MM.1S (cell line): ENCODE results near the gene HOXD9.

Experiments
- DNase-seq: peaks from one replicate; pipeline ENCODE4 v3.0.0-alpha.2; 2015
- H2AFZ ChIP-seq: fragments of 300-600 bp; sonication (generic); 2 replicates; pipeline ENCODE4 v1.6.0; 2016; ENCODE audit warnings: antibody characterized with exemption, low read length
- H3F3A ChIP-seq: fragments of 300-600 bp; sonication (generic); 2 replicates; pipeline ENCODE4 v1.6.1; 2016; ENCODE audit warnings: mild to moderate bottlenecking, antibody characterized with exemption, low read length, moderate library complexity, mixed read lengths; ENCODE audit not compliant: insufficient read depth
- H3K27ac ChIP-seq: fragments of 300-600 bp; sonication (generic); 2 replicates; pipeline ENCODE4 v1.5.1; 2016; ENCODE audit warnings: mild to moderate bottlenecking, low read length
- H3K27me3 ChIP-seq: fragments of 300-600 bp; sonication (generic); replicated peaks from 2 replicates; pipeline ENCODE4 v1.6.0; 2016; ENCODE audit warnings: low read length; ENCODE audit not compliant: insufficient read depth
- H3K36me3 ChIP-seq: fragments of 300-600 bp; sonication (generic); replicated peaks from 2 replicates; pipeline ENCODE4 v1.6.1; 2016; ENCODE audit warnings: mild to moderate bottlenecking, low read length, mixed read lengths; ENCODE audit not compliant: insufficient read depth
- H3K4me1 ChIP-seq: fragments of 300-600 bp; sonication (generic); 2 replicates; pipeline ENCODE4 v1.6.1; 2016; ENCODE audit warnings: low read length, mixed read lengths
- H3K4me2 ChIP-seq: fragments of 300-600 bp; sonication (generic); 2 replicates; pipeline ENCODE4 v1.6.0; 2016; ENCODE audit warnings: low read depth, low read length
- H3K4me3 ChIP-seq: fragments of 300-600 bp; sonication (generic); 2 replicates; pipeline ENCODE4 v1.5.1; 2016; ENCODE audit warnings: low read length, mixed read lengths
- H3K79me2 ChIP-seq: fragments of 300-600 bp; sonication (generic); 2 replicates; pipeline ENCODE4 v1.6.1; 2016; ENCODE audit warnings: mixed run types, low read length, mixed read lengths
- H3K9ac ChIP-seq: fragments of 300-600 bp; sonication (generic); 2 replicates; pipeline ENCODE4 v1.6.1; 2016; ENCODE audit warnings: low read length, mixed read lengths
- H3K9me2 ChIP-seq: fragments of 300-600 bp; sonication (generic); replicated peaks from 2 replicates; pipeline ENCODE4 v1.6.1; 2016; ENCODE audit warnings: mild to moderate bottlenecking, low read length, mixed read lengths; ENCODE audit not compliant: insufficient read depth
- H3K9me3 ChIP-seq: fragments of 300-600 bp; sonication (generic); replicated peaks from 2 replicates; pipeline ENCODE4 v1.6.1; 2016; ENCODE audit warnings: mild to moderate bottlenecking, low read length, mixed read lengths; ENCODE audit not compliant: insufficient read depth
- H4K20me1 ChIP-seq: fragments of 300-600 bp; sonication (generic); 2 replicates; pipeline ENCODE4 v1.6.1; 2016; ENCODE audit warnings: mild to moderate bottlenecking, low read length, moderate library complexity, mixed read lengths; ENCODE audit not compliant: insufficient read depth
- EZH2 ChIP-seq: fragments of 300-600 bp; sonication (generic); optimal IDR thresholded peaks from 2 replicates; pipeline ENCODE3; 2017; ENCODE audit warnings: low read depth, mild to moderate bottlenecking, antibody characterized with exemption, low read length, mixed read lengths
- EZH2phosphoT487 ChIP-seq: fragments of 300-600 bp; sonication (generic); IDR thresholded peaks from 2 replicates; pipeline ENCODE4 v1.6.1; 2018; ENCODE audit warnings: antibody characterized with exemption, low read length
- TF ChIP-seq, protein P1 (sequence below): fragments of 300-600 bp; sonication (generic); IDR thresholded peaks from 2 replicates; pipeline ENCODE4 v1.5.1; 2016; ENCODE audit warnings: antibody characterized with exemption, low read length, mixed read lengths

Gene HOXD9

DNA sequence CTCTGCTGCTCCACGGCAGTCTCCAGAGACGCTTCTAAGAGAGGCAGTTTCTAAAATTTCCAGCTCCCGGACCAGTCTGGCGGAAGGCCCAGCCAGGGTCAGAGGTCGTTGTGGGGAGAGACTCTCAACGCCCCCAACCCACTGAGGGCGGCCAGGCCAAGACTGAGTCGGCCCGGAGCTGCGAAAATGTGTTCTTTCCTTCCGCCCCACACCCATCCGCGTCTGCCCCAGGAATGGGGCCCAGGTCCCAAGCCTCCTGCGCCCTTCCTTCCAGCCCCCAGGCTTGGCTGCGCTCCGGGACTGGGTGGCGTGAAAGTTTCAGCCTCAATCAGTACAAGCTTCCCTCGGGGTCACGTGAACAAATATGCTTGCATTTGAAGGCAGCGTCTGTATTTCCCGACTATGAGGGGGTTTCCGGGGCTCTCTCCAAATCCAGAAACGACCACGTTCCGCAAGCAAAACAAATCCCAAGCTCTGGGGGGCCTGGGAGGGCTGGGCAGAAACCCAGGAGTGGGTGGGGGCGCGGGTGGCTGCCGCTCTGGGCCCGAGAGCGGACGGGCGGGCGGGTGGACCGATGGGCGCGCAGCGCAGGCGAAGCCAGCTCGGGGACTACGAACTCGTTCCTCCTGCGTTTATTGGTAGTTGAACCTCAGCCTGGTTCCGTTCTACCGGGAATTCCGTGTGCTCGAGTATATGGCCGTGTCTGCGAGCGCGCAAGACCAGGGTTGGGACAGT is 37.9 kb downstream of the HOXD9 start:
- no peak for DNase-seq
- H3K4me2 ChIP-seq = no peak overlapping the region
- H3K36me3 ChIP-seq = no peaks in the 10 kb centered on the region
- TF ChIP-seq, protein P1, sequence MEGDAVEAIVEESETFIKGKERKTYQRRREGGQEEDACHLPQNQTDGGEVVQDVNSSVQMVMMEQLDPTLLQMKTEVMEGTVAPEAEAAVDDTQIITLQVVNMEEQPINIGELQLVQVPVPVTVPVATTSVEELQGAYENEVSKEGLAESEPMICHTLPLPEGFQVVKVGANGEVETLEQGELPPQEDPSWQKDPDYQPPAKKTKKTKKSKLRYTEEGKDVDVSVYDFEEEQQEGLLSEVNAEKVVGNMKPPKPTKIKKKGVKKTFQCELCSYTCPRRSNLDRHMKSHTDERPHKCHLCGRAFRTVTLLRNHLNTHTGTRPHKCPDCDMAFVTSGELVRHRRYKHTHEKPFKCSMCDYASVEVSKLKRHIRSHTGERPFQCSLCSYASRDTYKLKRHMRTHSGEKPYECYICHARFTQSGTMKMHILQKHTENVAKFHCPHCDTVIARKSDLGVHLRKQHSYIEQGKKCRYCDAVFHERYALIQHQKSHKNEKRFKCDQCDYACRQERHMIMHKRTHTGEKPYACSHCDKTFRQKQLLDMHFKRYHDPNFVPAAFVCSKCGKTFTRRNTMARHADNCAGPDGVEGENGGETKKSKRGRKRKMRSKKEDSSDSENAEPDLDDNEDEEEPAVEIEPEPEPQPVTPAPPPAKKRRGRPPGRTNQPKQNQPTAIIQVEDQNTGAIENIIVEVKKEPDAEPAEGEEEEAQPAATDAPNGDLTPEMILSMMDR = no peak
- TF ChIP-seq EZH2phosphoT487 = no peak
- H3K4me3 ChIP-seq = no peak overlapping the region
- H2AFZ ChIP-seq = no peak overlapping the region
- H3K4me1 ChIP-seq = no peaks in the 10 kb centered on the region
- H3K27ac ChIP-seq = no peak overlapping the region
- no peaks in the 10 kb centered on the region for H3F3A ChIP-seq
- no peaks in the 10 kb centered on the region for H3K79me2 ChIP-seq
- no peaks in the 10 kb centered on the region for H3K9me3 ChIP-seq
- H3K27me3 ChIP-seq = peaks cover 8% of the 10 kb centered on the region; the same call in 1 of the 2 replicates
- H3K9ac ChIP-seq = no peak overlapping the region
- no peaks in the 10 kb centered on the region for H3K9me2 ChIP-seq
- H4K20me1 ChIP-seq = no peaks in the 10 kb centered on the region

- no peak overlapping the region for H3K4me2 ChIP-seq
- H3K9me2 ChIP-seq = no peaks in the 10 kb centered on the region
- no peaks in the 10 kb centered on the region for H3K4me1 ChIP-seq
- no peaks in the 10 kb centered on the region for H3K79me2 ChIP-seq
- H3K27me3 ChIP-seq = peaks cover 8% of the 10 kb centered on the region; the same call in 1 of the 2 replicates
- H4K20me1 ChIP-seq = no peaks in the 10 kb centered on the region
- TF ChIP-seq EZH2 (no peak), EZH2phosphoT487 (no peak)
- TF ChIP-seq, protein P1 = no peak
- H3F3A ChIP-seq = no peaks in the 10 kb centered on the region
- DNase-seq = no peak
- no peak overlapping the region for H3K27ac ChIP-seq
- H3K9me3 ChIP-seq = no peaks in the 10 kb centered on the region
- no peak overlapping the region for H2AFZ ChIP-seq
- H3K4me3 ChIP-seq = no peak overlapping the region
- H3K36me3 ChIP-seq = no peaks in the 10 kb centered on the region
- H3K9ac ChIP-seq = no peak overlapping the region
Measured at GRCh38 chr2:176160986-176161824, 38.7 kb downstream of the HOXD9 start.

DNA sequence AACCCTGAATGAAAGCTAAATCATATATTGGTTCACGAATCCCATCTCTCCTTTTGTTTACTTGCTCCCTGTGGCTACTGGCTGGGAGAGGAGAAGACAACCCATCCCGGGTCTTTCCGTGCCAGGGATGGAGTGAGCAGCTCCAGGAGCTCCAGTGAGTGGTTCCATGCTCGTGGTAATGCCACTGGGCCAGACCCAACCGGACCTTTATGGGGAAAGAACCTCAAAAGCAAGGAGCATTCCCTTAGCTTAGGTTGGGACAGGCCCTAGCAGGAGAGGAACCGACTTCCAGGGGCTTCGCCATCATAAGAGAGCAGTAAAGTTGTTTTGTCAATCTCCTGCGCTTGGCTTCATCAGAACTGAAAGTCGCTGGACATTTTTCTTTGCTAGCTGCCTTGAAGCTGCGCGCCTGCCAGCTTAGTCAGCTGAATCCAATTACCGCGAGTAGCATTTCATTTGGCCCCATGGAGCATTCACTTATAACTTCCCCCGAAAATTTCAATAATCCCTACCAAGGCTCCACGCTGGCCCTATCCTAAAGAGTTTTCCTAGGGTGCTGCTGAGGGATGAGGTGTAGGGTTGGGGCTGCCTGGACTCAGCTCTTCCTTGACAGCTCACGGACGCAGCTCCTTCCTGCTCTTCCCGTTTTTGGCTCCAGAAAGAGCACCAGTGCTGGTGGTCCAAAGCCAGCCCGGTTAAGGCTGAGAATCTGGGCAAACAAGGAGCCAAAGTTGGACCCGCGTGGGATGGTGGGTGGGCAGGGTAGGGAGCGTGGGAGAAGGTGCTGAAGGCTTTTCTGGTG is 39.5 kb downstream of the HOXD9 start:
- Histone ChIP-seq H3K9ac (no peak overlapping the region), H3K4me2 (no peak overlapping the region), H3K79me2 (no peaks in the 10 kb centered on the region), H3K36me3 (no peaks in the 10 kb centered on the region), H3K4me1 (no peaks in the 10 kb centered on the region), H2AFZ (no peak overlapping the region), H3K4me3 (no peak overlapping the region), H3K9me3 (no peaks in the 10 kb centered on the region), H3K27me3 (peaks cover 8% of the 10 kb centered on the region; the same call in 1 of the 2 replicates), H3K9me2 (no peaks in the 10 kb centered on the region), H3K27ac (no peak overlapping the region), H3F3A (no peaks in the 10 kb centered on the region), H4K20me1 (no peaks in the 10 kb centered on the region)
- TF ChIP-seq, protein P1 = no peak
- DNase-seq = no peak
